A549 (cell line): ENCODE data around the gene PMVK. TPM values are rescaled to one million over a fixed set of nuclear protein-coding genes. Genes with fewer than 3 reads are reported as not detected.

Source experiments
- ATAC-seq, 2 experiments: fragments of 200-7000 bp in 1 of 2; fragments of >200 bp in 1 of 2; cut with Nextera tagmentation in 1 of 2; cut with Tn5 transposase in 1 of 2; 3 replicates each; pipeline versions ENCODE4 v1.8.0 to v1.9.1; 2018 to 2020; ENCODE audit warnings: mild to moderate bottlenecking in 1 of 2, moderate library complexity in 1 of 2
- CTCF ChIA-PET: fragments of 300-600 bp; sonication (Branson Sonifier 250); formaldehyde crosslinking; extraction: SDS; loops from one replicate; lab custom pipeline; 2021; ENCODE audit warnings: antibody characterized with exemption, inconsistent platforms; lab: Yijun Ruan, JAX
- POLR2A ChIA-PET: fragments of 350-600 bp; formaldehyde crosslinking; extraction: SDS; loops from one replicate; lab custom pipeline; 2021; ENCODE audit warnings: antibody characterized with exemption, inconsistent platforms; lab: Yijun Ruan, JAX
- DNase-seq, 2 experiments: peaks; one replicate each; pipeline versions ENCODE4 v3.0.0 to v3.0.0-alpha.2; 2011 to 2016; ENCODE audit warnings: low read depth in 1 of 2, low spot score in 1 of 2
- FAIRE-seq: peaks from 2 replicates; lab custom pipeline; 2011; peaks lifted over from hg19 to GRCh38; lab: Jason Lieb, UNC
- H3K27ac ChIP-seq, 2 experiments: fragments of >200 bp; sonication (Bioruptor Twin); formaldehyde crosslinking; 3 replicates each; pipeline ENCODE4 v1.5.1; 2016 to 2017
- H3K4me1 ChIP-seq: fragments of >200 bp; sonication (Bioruptor Twin); formaldehyde crosslinking; 3 replicates; pipeline ENCODE4 v1.6.1; 2016
- H3K4me2 ChIP-seq: fragments of >200 bp; sonication (Bioruptor Twin); formaldehyde crosslinking; 3 replicates; pipeline ENCODE4 v1.6.1; 2016
- H3K4me3 ChIP-seq: fragments of >200 bp; sonication (Bioruptor Twin); formaldehyde crosslinking; 3 replicates; pipeline ENCODE4 v1.5.1; 2016
- H3K9me3 ChIP-seq: fragments of >200 bp; sonication (Bioruptor Twin); formaldehyde crosslinking; 3 replicates; pipeline ENCODE4 v1.6.1; 2016
- CBX8 ChIP-seq: fragments of 200-600 bp; sonication (generic); IDR thresholded peaks from 2 replicates; pipeline ENCODE4 v1.6.1; 2016
- CHD2 ChIP-seq: fragments of 150-350 bp; IDR thresholded peaks from 2 replicates; pipeline ENCODE4 v1.6.1; 2014; ENCODE audit warnings: low read length; ENCODE audit not compliant: partially characterized antibody
- CHD4 ChIP-seq: fragments of 200-600 bp; sonication (generic); IDR thresholded peaks from 2 replicates; pipeline ENCODE4 v1.6.1; 2016; ENCODE audit warnings: antibody characterized with exemption, mild to moderate bottlenecking, borderline replicate concordance
- ESRRA ChIP-seq: fragments of 150-350 bp; IDR thresholded peaks from 2 replicates; pipeline ENCODE4 v1.6.1; 2014; ENCODE audit warnings: mild to moderate bottlenecking, low read length, borderline replicate concordance
- FOSB ChIP-seq: fragments of 250-450 bp; sonication (Bioruptor Pico); IDR thresholded peaks from 2 replicates; pipeline ENCODE4 v1.5.0; 2020; ENCODE audit warnings: mild to moderate bottlenecking, moderate library complexity
- FOXS1 ChIP-seq: fragments of 250-450 bp; sonication (Bioruptor Pico); IDR thresholded peaks from 2 replicates; pipeline ENCODE4 v1.5.0; 2020; ENCODE audit warnings: mild to moderate bottlenecking, moderate library complexity
- HEYL ChIP-seq: fragments of 250-450 bp; sonication (Bioruptor Pico); IDR thresholded peaks from 2 replicates; pipeline ENCODE4 v1.8.0; 2021; ENCODE audit warnings: mild to moderate bottlenecking, moderate library complexity
- HOXB13 ChIP-seq: fragments of 250-450 bp; sonication (Bioruptor Pico); IDR thresholded peaks from 2 replicates; pipeline ENCODE4 v1.5.0; 2020; ENCODE audit warnings: low read depth, mild to moderate bottlenecking, moderate library complexity
- JUNB ChIP-seq: fragments of >200 bp; sonication (Bioruptor Twin); formaldehyde crosslinking; IDR thresholded peaks from 2 replicates; pipeline ENCODE4 v1.6.1; 2016
- KDM1A ChIP-seq: fragments of 200-600 bp; sonication (generic); IDR thresholded peaks from 2 replicates; pipeline ENCODE4 v1.6.1; 2016; ENCODE audit warnings: low read depth, mild to moderate bottlenecking
- MAFK ChIP-seq: fragments of 450-650 bp; IDR thresholded peaks from 2 replicates; pipeline ENCODE4 v1.6.1; 2014; ENCODE audit not compliant: partially characterized antibody
- MYC ChIP-seq: IDR thresholded peaks from 2 replicates; pipeline ENCODE4 v1.6.1; 2012; ENCODE audit warnings: mild to moderate bottlenecking, inconsistent platforms, low read length, improper control_type of control experiment, borderline replicate concordance
- NFE2L2 ChIP-seq: fragments of 150-350 bp; conservative IDR thresholded peaks from 2 replicates; pipeline ENCODE4 v1.6.1; 2014; ENCODE audit warnings: low read length
- PHF8 ChIP-seq: fragments of 200-600 bp; sonication (generic); IDR thresholded peaks from 2 replicates; pipeline ENCODE4 v1.6.1; 2016; ENCODE audit warnings: low read depth, mild to moderate bottlenecking, antibody characterized with exemption, moderate library complexity, borderline replicate concordance
- POLR2AphosphoS2 ChIP-seq: conservative IDR thresholded peaks from 2 replicates; pipeline ENCODE4 v1.6.1; 2012; ENCODE audit warnings: low read length, improper control_type of control experiment, inconsistent platforms
- RAD21 ChIP-seq, 2 experiments: fragments of >200 bp in 1 of 2; sonication (Bioruptor Twin) in 1 of 2; formaldehyde crosslinking in 1 of 2; IDR thresholded peaks in 1 of 2; conservative IDR thresholded peaks in 1 of 2; 2 replicates in 1 of 2; 3 replicates in 1 of 2; pipeline ENCODE4 v1.6.1; 2012 to 2018; ENCODE audit warnings: inconsistent platforms in 1 of 2
- RARB ChIP-seq: fragments of 250-450 bp; sonication (Bioruptor Pico); IDR thresholded peaks from 2 replicates; pipeline ENCODE4 v1.8.0; 2021; ENCODE audit warnings: mild to moderate bottlenecking, moderate library complexity
- RCOR1 ChIP-seq: fragments of 150-350 bp; IDR thresholded peaks from 2 replicates; pipeline ENCODE4 v1.6.1; 2014; ENCODE audit warnings: antibody characterized with exemption, low read length, low read depth
- TP53 ChIP-seq: fragments of 250-450 bp; sonication (Bioruptor Pico); IDR thresholded peaks from 2 replicates; pipeline ENCODE4 v1.5.0; 2021; ENCODE audit warnings: mild to moderate bottlenecking, moderate library complexity
- WGBS: methylation state at CpG from one replicate; pipeline ENCODE4 v1.1.6; 2017; ENCODE audit errors: missing lambda C conversion rate; 5-methylcytosine and 5-hydroxymethylcytosine counted together
- polyA plus RNA-seq, 4 experiments: library from polyadenylated mRNA; depleted of rRNA in 3 of 4; stranded (reverse); fragments of >200 nt; fragmentation: RNase III in 1 of 4; extraction: RNeasy Plus Mini Kit Qiagen cat#74134 plus additional on column Dnase treatment in 1 of 4; gene quantifications; 2 replicates in 3 of 4; 3 replicates in 1 of 4; pipeline ENCODE4 v1.2.3, GENCODE V29; 2011 to 2017
- TF ChIP-seq, protein P1 (sequence below): fragments of 250-450 bp; sonication (Bioruptor Pico); IDR thresholded peaks from 2 replicates; pipeline ENCODE4 v1.5.0; 2021; ENCODE audit warnings: mild to moderate bottlenecking, moderate library complexity, borderline replicate concordance
- TF ChIP-seq, protein P2 (sequence below): fragments of 250-450 bp; sonication (Bioruptor Pico); IDR thresholded peaks from 2 replicates; pipeline ENCODE4 v1.5.0; 2020; ENCODE audit warnings: low read depth, mild to moderate bottlenecking, moderate library complexity
- TF ChIP-seq, protein P3 (sequence below): IDR thresholded peaks from 2 replicates; pipeline ENCODE4 v1.6.1; 2012; ENCODE audit warnings: low read depth, borderline replicate concordance
- TF ChIP-seq, protein P4 (sequence below): fragments of 150-350 bp; IDR thresholded peaks from 2 replicates; pipeline ENCODE4 v1.6.1; 2014; ENCODE audit warnings: low read depth, mild to moderate bottlenecking, low read length
- TF ChIP-seq, protein P5 (sequence below): IDR thresholded peaks from 2 replicates; pipeline ENCODE4 v1.6.1; 2012

Gene PMVK
- polyA plus RNA-seq, 2 of the 4 experiments (the other 2 are of a cell fraction): 35.7 to 52.0 TPM

DNA sequence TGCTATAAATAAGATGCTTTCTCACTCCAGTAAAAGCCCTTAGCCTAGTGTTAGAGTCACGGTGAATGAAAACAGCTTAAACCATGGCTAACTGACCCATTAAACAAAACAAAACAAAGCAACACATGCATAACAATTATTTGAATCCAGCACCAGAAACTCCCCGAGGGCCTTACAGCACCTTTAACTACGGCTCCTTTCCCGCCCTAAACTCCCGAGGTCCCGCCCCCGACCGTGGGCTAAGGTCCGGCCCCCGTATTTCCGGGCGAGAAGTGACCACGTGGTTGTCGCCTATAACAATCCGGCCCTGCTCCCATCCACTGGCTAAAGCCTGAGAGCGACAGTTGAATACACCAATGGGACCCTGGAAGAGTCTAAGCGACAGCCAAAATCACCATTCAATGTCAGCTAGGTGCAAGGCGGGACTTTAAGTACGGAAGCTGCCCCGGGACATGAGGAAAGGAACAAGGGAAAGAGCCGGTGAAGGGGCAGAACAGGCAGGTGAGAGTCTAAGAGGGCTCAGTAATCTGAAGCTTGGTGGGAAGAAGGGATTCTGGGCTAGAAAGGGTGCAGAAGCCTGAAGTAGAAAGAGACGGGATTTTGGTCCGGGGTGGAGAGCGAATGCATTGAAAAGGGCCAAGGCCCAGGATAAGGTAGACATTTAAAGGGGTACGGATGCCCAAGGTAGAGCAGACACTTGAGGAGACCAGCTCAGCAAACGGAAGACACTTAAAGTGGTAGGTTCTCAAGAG is 46.6 kb upstream of the PMVK start, which contains the start of gene FLAD1 (continued):
- TF ChIP-seq PHF8: 0 out of 2 replicates have a peak, but pooled peaks have one; percentile 14

DNA sequence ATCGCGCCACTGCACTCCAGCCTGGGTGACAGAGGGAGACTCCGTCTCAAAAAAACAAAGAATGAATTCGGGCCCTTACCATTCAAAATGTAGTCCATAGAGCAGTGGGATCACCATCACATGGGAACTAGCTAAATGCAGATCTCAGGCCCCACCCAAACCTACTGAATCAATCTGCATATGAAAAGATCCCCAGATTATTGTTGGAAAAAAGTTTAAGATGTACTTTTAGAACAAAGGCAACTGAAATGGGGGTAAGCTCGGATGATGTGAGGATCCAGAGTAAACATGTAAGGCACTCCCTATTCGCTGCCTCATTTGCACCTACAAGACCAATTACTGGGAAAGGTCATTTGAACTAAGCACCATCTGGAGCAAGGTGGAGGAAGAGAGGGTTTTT is 45.8 kb upstream of the PMVK start:
- 78% methylated on average over 6 of the region's 6 CpGs for WGBS
- ChIA-PET CTCF (interaction anchor here (0.6 to 0.7 kb wide), 2 partner anchors 133 to 429 kb away, joined by 3 read pairs; no protein-coding TSS in a partner anchor), POLR2A (interaction anchor here (1.3 to 2.8 kb wide), 2 partner anchors 8 to 19 kb away, joined by 6 to 41 read pairs; partner anchors contain the start of gene CKS1B)
- Histone ChIP-seq H3K4me3 (peak overlapping the region; percentile 38), H3K4me1 (peaks cover 25% of the 10 kb centered on the region), H3K27ac (peak overlapping the region; percentile 62 to 79), H3K4me2 (peak overlapping the region; percentile 89), H3K9me3 (no peaks in the 10 kb centered on the region)
- FAIRE-seq (no peak), DNase-seq (no peak), ATAC-seq (no peak)
- TF ChIP-seq FOXS1 (CRISPR knock-in tag): no peak
- no peak for TF ChIP-seq KDM1A
- no peak for TF ChIP-seq TP53 (CRISPR knock-in tag)
- no peak for TF ChIP-seq CBX8
- TF ChIP-seq NFE2L2: no peak
- TF ChIP-seq FOSB (CRISPR knock-in tag): no peak
- TF ChIP-seq RAD21 (conservative IDR thresholded peaks at IDR 0.05 in 1 of 2, IDR thresholded peaks at IDR 0.05 in 1 of 2): no peak
- TF ChIP-seq, protein P1, sequence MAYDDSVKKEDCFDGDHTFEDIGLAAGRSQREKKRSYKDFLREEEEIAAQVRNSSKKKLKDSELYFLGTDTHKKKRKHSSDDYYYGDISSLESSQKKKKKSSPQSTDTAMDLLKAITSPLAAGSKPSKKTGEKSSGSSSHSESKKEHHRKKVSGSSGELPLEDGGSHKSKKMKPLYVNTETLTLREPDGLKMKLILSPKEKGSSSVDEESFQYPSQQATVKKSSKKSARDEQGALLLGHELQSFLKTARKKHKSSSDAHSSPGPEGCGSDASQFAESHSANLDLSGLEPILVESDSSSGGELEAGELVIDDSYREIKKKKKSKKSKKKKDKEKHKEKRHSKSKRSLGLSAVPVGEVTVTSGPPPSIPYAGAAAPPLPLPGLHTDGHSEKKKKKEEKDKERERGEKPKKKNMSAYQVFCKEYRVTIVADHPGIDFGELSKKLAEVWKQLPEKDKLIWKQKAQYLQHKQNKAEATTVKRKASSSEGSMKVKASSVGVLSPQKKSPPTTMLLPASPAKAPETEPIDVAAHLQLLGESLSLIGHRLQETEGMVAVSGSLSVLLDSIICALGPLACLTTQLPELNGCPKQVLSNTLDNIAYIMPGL (CRISPR knock-in tag): no peak
- TF ChIP-seq JUNB: no peak
- no peak for TF ChIP-seq ESRRA
- TF ChIP-seq, protein P2, sequence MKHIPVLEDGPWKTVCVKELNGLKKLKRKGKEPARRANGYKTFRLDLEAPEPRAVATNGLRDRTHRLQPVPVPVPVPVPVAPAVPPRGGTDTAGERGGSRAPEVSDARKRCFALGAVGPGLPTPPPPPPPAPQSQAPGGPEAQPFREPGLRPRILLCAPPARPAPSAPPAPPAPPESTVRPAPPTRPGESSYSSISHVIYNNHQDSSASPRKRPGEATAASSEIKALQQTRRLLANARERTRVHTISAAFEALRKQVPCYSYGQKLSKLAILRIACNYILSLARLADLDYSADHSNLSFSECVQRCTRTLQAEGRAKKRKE (CRISPR knock-in tag): no peak
- no peak for TF ChIP-seq CHD2
- no peak for TF ChIP-seq CHD4
- no peak for TF ChIP-seq MYC
- TF ChIP-seq, protein P3, sequence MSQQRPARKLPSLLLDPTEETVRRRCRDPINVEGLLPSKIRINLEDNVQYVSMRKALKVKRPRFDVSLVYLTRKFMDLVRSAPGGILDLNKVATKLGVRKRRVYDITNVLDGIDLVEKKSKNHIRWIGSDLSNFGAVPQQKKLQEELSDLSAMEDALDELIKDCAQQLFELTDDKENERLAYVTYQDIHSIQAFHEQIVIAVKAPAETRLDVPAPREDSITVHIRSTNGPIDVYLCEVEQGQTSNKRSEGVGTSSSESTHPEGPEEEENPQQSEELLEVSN: no peak
- no peak for TF ChIP-seq HEYL (CRISPR knock-in tag)

DNA sequence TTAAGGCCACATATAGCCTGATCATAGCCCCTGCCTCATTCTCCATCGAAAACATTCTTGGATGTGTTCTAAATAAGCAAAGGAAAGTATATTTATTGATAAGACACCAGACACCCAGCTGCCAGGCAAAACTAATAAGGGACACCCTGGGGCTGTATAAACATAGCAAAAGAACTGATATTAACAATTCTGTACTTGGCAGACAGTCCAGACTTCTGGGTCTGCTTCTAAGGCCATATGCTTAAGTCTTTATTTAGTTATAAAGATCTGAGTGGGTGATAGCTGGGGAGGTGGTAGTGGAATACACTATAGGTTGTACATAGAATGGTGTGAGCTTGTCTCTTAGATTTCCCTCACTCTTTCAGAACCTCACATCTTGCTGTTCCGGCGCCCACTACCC is 41.8 kb upstream of the PMVK start:
- Histone ChIP-seq H3K4me2 (no peak overlapping the region), H3K9me3 (no peaks in the 10 kb centered on the region), H3K27ac (no peak overlapping the region), H3K4me1 (peaks cover 25% of the 10 kb centered on the region), H3K4me3 (no peak overlapping the region)
- POLR2A ChIA-PET: no interaction called here
- TF ChIP-seq, protein P1 (CRISPR knock-in tag): no peak
- TF ChIP-seq RCOR1 (no peak), CHD2 (no peak), NFE2L2 (no peak), POLR2AphosphoS2 (no peak), CHD4 (no peak), RARB (CRISPR knock-in tag) (no peak), HOXB13 (CRISPR knock-in tag) (no peak), MAFK (no peak)
- TF ChIP-seq, protein P4, sequence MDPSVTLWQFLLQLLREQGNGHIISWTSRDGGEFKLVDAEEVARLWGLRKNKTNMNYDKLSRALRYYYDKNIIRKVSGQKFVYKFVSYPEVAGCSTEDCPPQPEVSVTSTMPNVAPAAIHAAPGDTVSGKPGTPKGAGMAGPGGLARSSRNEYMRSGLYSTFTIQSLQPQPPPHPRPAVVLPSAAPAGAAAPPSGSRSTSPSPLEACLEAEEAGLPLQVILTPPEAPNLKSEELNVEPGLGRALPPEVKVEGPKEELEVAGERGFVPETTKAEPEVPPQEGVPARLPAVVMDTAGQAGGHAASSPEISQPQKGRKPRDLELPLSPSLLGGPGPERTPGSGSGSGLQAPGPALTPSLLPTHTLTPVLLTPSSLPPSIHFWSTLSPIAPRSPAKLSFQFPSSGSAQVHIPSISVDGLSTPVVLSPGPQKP: no peak
- TF ChIP-seq, protein P5, sequence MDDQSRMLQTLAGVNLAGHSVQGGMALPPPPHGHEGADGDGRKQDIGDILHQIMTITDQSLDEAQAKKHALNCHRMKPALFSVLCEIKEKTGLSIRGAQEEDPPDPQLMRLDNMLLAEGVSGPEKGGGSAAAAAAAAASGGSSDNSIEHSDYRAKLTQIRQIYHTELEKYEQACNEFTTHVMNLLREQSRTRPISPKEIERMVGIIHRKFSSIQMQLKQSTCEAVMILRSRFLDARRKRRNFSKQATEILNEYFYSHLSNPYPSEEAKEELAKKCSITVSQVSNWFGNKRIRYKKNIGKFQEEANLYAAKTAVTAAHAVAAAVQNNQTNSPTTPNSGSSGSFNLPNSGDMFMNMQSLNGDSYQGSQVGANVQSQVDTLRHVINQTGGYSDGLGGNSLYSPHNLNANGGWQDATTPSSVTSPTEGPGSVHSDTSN: no peak
- DNase-seq: no peak
- no peak for ATAC-seq
- CTCF ChIA-PET: interaction anchor here (1.3 kb wide), 1 partner anchor 113 kb away, joined by 4 read pairs; no protein-coding TSS in a partner anchor
- no peak for FAIRE-seq
- WGBS: 95% methylated on average over 3 of the region's 3 CpGs
